Body of pancreas (tissue), 4 donors: ENCODE data around the gene PSMB1. TPM values are rescaled to one million over a fixed set of nuclear protein-coding genes. Genes with fewer than 3 reads are reported as not detected.
"Not testable (repeated sequence)": the region's sequence is repeated elsewhere in the genome, so short reads cannot be mapped to it uniquely, and the experiment has no call there.

Experiments used
- ATAC-seq: fragments of 150-250 bp; one replicate; pipeline ENCODE4 v1.9.1; 2016
- DNase-seq, 4 donors: peaks; one replicate each; pipeline ENCODE4 v3.0.0-alpha.2; 2019
- H3K27ac ChIP-seq, 4 donors: fragments of 200-600 bp; sonication (generic); 1 replicate in 3 of 4; 2 replicates in 1 of 4; pipeline versions ENCODE4 v1.5.1 to v1.6.1; 2016 to 2019; ENCODE audit warnings: mild to moderate bottlenecking in 1 of 4, mixed read lengths in 1 of 4, moderate library complexity in 1 of 4
- H3K27me3 ChIP-seq, 2 donors: fragments of 200-600 bp; sonication (generic); one replicate each; pipeline ENCODE4 v1.6.0; 2016; ENCODE audit warnings: mild to moderate bottlenecking in 1 of 2
- H3K36me3 ChIP-seq, 2 donors: fragments of 200-600 bp; sonication (generic); replicated peaks in 1 of 2; 2 replicates each; pipeline ENCODE4 v1.5.1; 2016; ENCODE audit warnings: low read depth in 2 of 2; ENCODE audit not compliant: insufficient read depth in 1 of 2
- H3K4me1 ChIP-seq: fragments of 200-600 bp; sonication (generic); one replicate; pipeline ENCODE4 v1.6.0; 2016
- H3K4me3 ChIP-seq, 2 donors: fragments of 200-600 bp; sonication (generic); 1 replicate in 1 of 2; 2 replicates in 1 of 2; pipeline ENCODE4 v1.5.1; 2016 to 2019
- H3K9me3 ChIP-seq, 3 donors: fragments of 200-600 bp; sonication (generic); 1 replicate in 2 of 3; 2 replicates in 1 of 3; pipeline ENCODE4 v1.5.1; 2016
- POLR2A ChIP-seq, 3 donors: fragments of 450-650 bp; IDR thresholded peaks; one replicate each; pipeline ENCODE4 v1.6.1; 2016; ENCODE audit warnings: antibody characterized with exemption in 3 of 3, mild to moderate bottlenecking in 2 of 3
- WGBS, 2 donors: methylation state at CpG; one replicate each; pipeline ENCODE4 v1.1.5; 2017; 5-methylcytosine and 5-hydroxymethylcytosine counted together
- intact Hi-C: fragments of 100-400 bp; cut with DNase I; formaldehyde crosslinking; loops from one replicate; pipeline ENCODE4 v1.15.1; 2023
- total RNA-seq, 2 donors: library from RNA; depleted of rRNA; stranded (reverse); fragments of >200 nt; gene quantifications; one replicate each; pipeline ENCODE4 v1.1.0, GENCODE V29; 2016
- TF ChIP-seq, protein P1 (sequence below), 7 experiments: fragments of 450-650 bp in 4 of 7; fragments of 200-600 bp in 3 of 7; sonication (generic) in 3 of 7; IDR thresholded peaks; one replicate each; pipeline ENCODE4 v1.5.1; 2016 to 2019; ENCODE audit warnings: antibody characterized with exemption in 7 of 7

The PSMB1 gene
- total RNA-seq, 2 donors from 2014 or later = 39.9 to 80.9 TPM

DNA sequence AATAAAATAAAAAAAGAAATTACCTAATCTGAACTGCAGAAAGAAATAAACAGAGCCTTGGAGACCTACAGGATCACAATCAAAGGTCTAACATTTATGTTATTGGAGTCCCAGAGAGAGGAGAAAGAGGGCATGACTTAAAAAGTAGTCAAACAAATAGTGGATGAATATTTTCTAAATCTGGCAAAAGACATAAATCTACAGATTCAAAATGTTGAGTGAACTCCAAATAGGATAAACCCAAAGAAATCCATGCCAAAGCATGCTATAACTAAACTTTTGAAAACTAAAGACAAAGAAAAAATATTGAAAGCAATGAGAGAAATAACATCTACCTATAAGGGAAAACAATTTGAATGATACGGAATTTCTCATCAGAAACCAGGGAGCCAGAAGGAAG lies 38.2 kb downstream of the PSMB1 start:
- DNase-seq = no peak
- no peak for ATAC-seq
- no peak overlapping the region for H3K4me3 ChIP-seq
- H3K36me3 ChIP-seq = no peaks in the 10 kb centered on the region
- no peaks in the 10 kb centered on the region for H3K9me3 ChIP-seq
- intact Hi-C loops = no loop called here
- H3K27me3 ChIP-seq = no peaks in the 10 kb centered on the region
- H3K27ac ChIP-seq = no peak overlapping the region
- H3K4me1 ChIP-seq = no peaks in the 10 kb centered on the region
- TF ChIP-seq POLR2A (IDR thresholded peaks at IDR 0.05) = no peak
- TF ChIP-seq, protein P1, sequence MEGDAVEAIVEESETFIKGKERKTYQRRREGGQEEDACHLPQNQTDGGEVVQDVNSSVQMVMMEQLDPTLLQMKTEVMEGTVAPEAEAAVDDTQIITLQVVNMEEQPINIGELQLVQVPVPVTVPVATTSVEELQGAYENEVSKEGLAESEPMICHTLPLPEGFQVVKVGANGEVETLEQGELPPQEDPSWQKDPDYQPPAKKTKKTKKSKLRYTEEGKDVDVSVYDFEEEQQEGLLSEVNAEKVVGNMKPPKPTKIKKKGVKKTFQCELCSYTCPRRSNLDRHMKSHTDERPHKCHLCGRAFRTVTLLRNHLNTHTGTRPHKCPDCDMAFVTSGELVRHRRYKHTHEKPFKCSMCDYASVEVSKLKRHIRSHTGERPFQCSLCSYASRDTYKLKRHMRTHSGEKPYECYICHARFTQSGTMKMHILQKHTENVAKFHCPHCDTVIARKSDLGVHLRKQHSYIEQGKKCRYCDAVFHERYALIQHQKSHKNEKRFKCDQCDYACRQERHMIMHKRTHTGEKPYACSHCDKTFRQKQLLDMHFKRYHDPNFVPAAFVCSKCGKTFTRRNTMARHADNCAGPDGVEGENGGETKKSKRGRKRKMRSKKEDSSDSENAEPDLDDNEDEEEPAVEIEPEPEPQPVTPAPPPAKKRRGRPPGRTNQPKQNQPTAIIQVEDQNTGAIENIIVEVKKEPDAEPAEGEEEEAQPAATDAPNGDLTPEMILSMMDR (IDR thresholded peaks at IDR 0.05) = no peak
- 91 to 92% methylated on average over 1 of the region's 1 CpG for WGBS, 2 donors

GRCh38 chr6:170512249-170512648 lies 40.9 kb downstream of the PSMB1 start:
- Histone ChIP-seq H3K4me1 (no peaks in the 10 kb centered on the region), H3K4me3 (no peak overlapping the region), H3K27me3 (no peaks in the 10 kb centered on the region), H3K36me3 (no peaks in the 10 kb centered on the region), H3K9me3 (no peaks in the 10 kb centered on the region), H3K27ac (no peak overlapping the region)
- no peak for TF ChIP-seq POLR2A (IDR thresholded peaks at IDR 0.05)
- TF ChIP-seq, protein P1 (IDR thresholded peaks at IDR 0.05) = no peak
- no peak for DNase-seq
- intact Hi-C loops = no loop called here
- no peak for ATAC-seq
- 79 to 90% methylated on average over 4 of the region's 4 CpGs for WGBS, 2 donors

- Histone ChIP-seq H3K36me3 (no peaks in the 10 kb centered on the region), H3K27me3 (no peaks in the 10 kb centered on the region), H3K4me3 (no peak overlapping the region), H3K9me3 (no peaks in the 10 kb centered on the region), H3K4me1 (no peaks in the 10 kb centered on the region), H3K27ac (no peak overlapping the region)
- ATAC-seq (no peak), DNase-seq (no peak)
- WGBS, 2 donors = 95 to 96% methylated on average over 19 to 20 of the region's 20 CpGs
- intact Hi-C loops = no loop called here
- no peak for TF ChIP-seq POLR2A (IDR thresholded peaks at IDR 0.05)
- TF ChIP-seq, protein P1 (IDR thresholded peaks at IDR 0.05) = no peak
Observed at GRCh38 chr6:170510631-170511030, 42.5 kb downstream of the PSMB1 start.

GRCh38 chr6:170509723-170510018 lies 43.4 kb downstream of the PSMB1 start:
- TF ChIP-seq POLR2A (IDR thresholded peaks at IDR 0.05) = no peak
- TF ChIP-seq, protein P1 (IDR thresholded peaks at IDR 0.05) = no peak
- ATAC-seq = no peak
- intact Hi-C loops = no loop called here
- Histone ChIP-seq H3K27ac (no peak overlapping the region), H3K36me3 (no peaks in the 10 kb centered on the region), H3K27me3 (no peaks in the 10 kb centered on the region), H3K4me1 (no peaks in the 10 kb centered on the region), H3K9me3 (no peaks in the 10 kb centered on the region), H3K4me3 (no peak overlapping the region)
- WGBS, 2 donors = 77 to 85% methylated on average over 3 of the region's 3 CpGs
- DNase-seq = no peak

DNA sequence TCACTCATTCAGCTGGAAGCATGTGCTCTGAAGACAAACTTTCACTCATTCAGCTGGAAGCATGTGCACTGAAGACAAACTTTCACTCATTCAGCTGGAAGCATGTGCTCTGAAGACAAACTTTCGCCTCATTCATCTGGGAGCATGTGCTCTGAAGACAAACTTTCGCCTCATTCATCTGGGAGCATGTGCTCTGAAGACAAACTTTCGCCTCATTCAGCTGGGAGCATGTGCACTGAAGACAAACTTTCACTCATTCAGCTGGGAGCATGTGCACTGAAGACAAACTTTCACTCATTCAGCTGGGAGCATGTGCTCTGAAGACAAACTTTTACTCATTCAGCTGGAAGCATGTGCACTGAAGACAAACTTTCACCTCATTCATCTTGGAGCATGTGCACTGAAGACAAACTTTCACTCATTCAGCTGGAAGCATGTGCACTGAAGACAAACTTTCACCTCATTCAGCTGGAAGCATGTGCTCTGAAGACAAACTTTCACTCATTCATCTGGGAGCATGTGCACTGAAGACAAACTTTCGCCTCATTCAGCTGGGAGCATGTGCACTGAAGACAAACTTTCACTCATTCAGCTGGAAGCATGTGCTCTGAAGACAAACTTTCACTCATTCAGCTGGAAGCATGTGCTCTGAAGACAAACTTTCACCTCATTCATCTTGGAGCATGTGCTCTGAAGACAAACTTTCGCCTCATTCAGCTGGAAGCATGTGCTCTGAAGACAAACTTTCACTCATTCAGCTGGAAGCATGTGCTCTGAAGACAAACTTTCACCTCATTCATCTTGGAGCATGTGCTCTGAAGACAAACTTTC lies 44.0 kb downstream of the PSMB1 start:
- intact Hi-C loops, H3K4me1 ChIP-seq, H3K36me3 ChIP-seq, H3K9me3 ChIP-seq, H3K27me3 ChIP-seq, H3K27ac ChIP-seq, H3K4me3 ChIP-seq, ATAC-seq, DNase-seq: not testable (repeated sequence)
- 87% methylated on average over 5 of the region's 5 CpGs for WGBS, 2 donors

DNA sequence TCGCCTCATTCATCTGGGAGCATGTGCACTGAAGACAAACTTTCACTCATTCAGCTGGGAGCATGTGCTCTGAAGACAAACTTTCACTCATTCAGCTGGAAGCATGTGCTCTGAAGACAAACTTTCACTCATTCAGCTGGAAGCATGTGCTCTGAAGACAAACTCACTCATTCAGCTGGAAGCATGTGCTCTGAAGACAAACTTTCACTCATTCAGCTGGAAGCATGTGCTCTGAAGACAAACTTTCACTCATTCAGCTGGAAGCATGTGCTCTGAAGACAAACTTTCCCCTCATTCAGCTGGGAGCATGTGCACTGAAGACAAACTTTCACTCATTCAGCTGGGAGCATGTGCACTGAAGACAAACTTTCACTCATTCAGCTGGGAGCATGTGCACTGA lies 44.8 kb downstream of the PSMB1 start:
- whole genome bisulfite sequencing, 2 donors = 89% methylated on average over 1 of the region's 1 CpG; no CpG with 5 or more reads in 1 of the 2 donors
- DNase-seq, H3K9me3 ChIP-seq, intact Hi-C loops, H3K36me3 ChIP-seq, ATAC-seq, H3K27ac ChIP-seq, H3K4me1 ChIP-seq, H3K27me3 ChIP-seq, H3K4me3 ChIP-seq: not testable (repeated sequence)

- H3K27ac ChIP-seq, ATAC-seq, intact Hi-C loops, H3K9me3 ChIP-seq, H3K36me3 ChIP-seq, H3K4me1 ChIP-seq, H3K27me3 ChIP-seq, H3K4me3 ChIP-seq, DNase-seq: not testable (repeated sequence)
- 78 to 96% methylated on average over 2 of the region's 2 CpGs for WGBS, 2 donors
Observed at GRCh38 chr6:170507728-170508127, 45.4 kb downstream of the PSMB1 start.
